Transverse colon (tissue), 4 donors: ENCODE results near the gene S100A7. TPM values are rescaled to one million over a fixed set of nuclear protein-coding genes. Genes with fewer than 3 reads are reported as not detected.

ENCODE experiments used
- DNase-seq: peaks from one replicate; pipeline ENCODE4 v3.0.0-alpha.2; 2019
- H3K27ac ChIP-seq, 4 donors: fragments of 200-600 bp; sonication (generic); 2 replicates each; pipeline ENCODE4 v1.5.1; 2016 to 2018; ENCODE audit warnings: inconsistent platforms in 4 of 4
- H3K27me3 ChIP-seq: fragments of 200-600 bp; sonication (generic); 2 replicates; pipeline ENCODE4 v1.5.1; 2017; ENCODE audit warnings: inconsistent platforms
- H3K36me3 ChIP-seq, 4 donors: fragments of 200-600 bp; sonication (generic); 2 replicates each; pipeline ENCODE4 v1.5.1; 2017 to 2019; ENCODE audit warnings: inconsistent platforms in 4 of 4
- H3K4me1 ChIP-seq, 4 donors: fragments of 200-600 bp; sonication (generic); 2 replicates each; pipeline ENCODE4 v1.5.1; 2017 to 2020; ENCODE audit warnings: inconsistent platforms in 4 of 4
- H3K4me3 ChIP-seq, 4 donors: fragments of 200-600 bp; sonication (generic); 1 replicate in 1 of 4; 2 replicates in 3 of 4; pipeline versions ENCODE4 v1.5.1 to v1.6.1; 2017 to 2019; ENCODE audit warnings: inconsistent platforms in 4 of 4
- H3K9me3 ChIP-seq, 2 donors: fragments of 200-600 bp; sonication (generic); 2 replicates each; pipeline ENCODE4 v1.5.1; 2017 to 2019; ENCODE audit warnings: inconsistent platforms in 2 of 2
- EP300 ChIP-seq: sonication (generic); formaldehyde crosslinking; IDR thresholded peaks from one replicate; pipeline ENCODE4 v1.6.1; 2017; ENCODE audit warnings: antibody characterized with exemption, low read depth
- POLR2A ChIP-seq: fragments of 450-650 bp; IDR thresholded peaks from one replicate; pipeline ENCODE4 v1.6.1; 2016; ENCODE audit warnings: antibody characterized with exemption, mild to moderate bottlenecking, moderate library complexity
- POLR2AphosphoS5 ChIP-seq, 3 donors: sonication (generic); formaldehyde crosslinking; IDR thresholded peaks; one replicate each; pipeline ENCODE4 v1.6.1; 2016; ENCODE audit warnings: antibody characterized with exemption in 3 of 3
- WGBS, 2 donors: methylation state at CpG; one replicate each; pipeline ENCODE4 v1.1.5; 2018; ENCODE audit warnings: low coverage in 1 of 2; 5-methylcytosine and 5-hydroxymethylcytosine counted together
- in situ Hi-C, 4 donors: fragments of 200-750 bp; cut with MboI; loops; one replicate each; pipeline versions ENCODE4 v1.15.0 to v1.15.1; 2017; ENCODE audit warnings: low sequenced_read_pairs in 3 of 4, low pct_ligation_motif_present in 1 of 4, low pct_unique_long_range_greater_than_20kb in 1 of 4
- intact Hi-C: fragments of 100-400 bp; cut with DNase I; formaldehyde crosslinking; loops from one replicate; pipeline ENCODE4 v1.15.1; 2023; ENCODE audit warnings: low total_unique reads
- total RNA-seq, 4 donors: library from RNA; depleted of rRNA; stranded (reverse); fragments of >200 nt; gene quantifications; one replicate each; pipeline ENCODE4 v1.1.0, GENCODE V29; 2016
- TF ChIP-seq, protein P1 (sequence below), 5 experiments: fragments of 200-600 bp in 3 of 5; fragments of 450-650 bp in 2 of 5; sonication (generic) in 3 of 5; IDR thresholded peaks; 1 replicate in 2 of 5; 2 replicates in 3 of 5; pipeline ENCODE4 v1.5.1; 2016 to 2017; ENCODE audit warnings: antibody characterized with exemption in 5 of 5, inconsistent platforms in 3 of 5, mild to moderate bottlenecking in 2 of 5, moderate library complexity in 1 of 5

The S100A7 gene
- total RNA-seq, 4 donors from 2014 or later, result not detected

DNA sequence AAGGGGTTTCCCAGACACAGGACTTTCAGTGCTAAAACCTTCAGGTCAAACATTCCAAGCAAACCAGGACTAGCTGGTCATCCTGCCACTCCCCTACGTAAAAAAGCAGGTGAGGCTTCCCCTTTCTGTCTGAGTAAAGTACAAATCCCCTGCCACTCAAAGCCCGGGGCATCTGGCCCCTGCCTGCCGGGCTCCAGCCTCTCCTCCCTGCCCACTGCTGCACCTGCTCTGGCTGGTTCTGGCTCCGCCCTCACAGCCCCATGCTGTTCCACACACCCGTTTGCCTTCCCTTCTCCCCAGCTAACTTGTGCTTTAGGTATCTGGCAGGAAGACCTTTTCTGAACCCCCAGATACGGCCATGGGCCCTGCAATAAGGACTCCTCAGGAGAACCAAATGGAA is 23.3 kb upstream of the S100A7 start:
- WGBS, 2 donors, result 21 to 25% methylated on average over 2 to 6 of the region's 6 CpGs
- TF ChIP-seq, protein P1, sequence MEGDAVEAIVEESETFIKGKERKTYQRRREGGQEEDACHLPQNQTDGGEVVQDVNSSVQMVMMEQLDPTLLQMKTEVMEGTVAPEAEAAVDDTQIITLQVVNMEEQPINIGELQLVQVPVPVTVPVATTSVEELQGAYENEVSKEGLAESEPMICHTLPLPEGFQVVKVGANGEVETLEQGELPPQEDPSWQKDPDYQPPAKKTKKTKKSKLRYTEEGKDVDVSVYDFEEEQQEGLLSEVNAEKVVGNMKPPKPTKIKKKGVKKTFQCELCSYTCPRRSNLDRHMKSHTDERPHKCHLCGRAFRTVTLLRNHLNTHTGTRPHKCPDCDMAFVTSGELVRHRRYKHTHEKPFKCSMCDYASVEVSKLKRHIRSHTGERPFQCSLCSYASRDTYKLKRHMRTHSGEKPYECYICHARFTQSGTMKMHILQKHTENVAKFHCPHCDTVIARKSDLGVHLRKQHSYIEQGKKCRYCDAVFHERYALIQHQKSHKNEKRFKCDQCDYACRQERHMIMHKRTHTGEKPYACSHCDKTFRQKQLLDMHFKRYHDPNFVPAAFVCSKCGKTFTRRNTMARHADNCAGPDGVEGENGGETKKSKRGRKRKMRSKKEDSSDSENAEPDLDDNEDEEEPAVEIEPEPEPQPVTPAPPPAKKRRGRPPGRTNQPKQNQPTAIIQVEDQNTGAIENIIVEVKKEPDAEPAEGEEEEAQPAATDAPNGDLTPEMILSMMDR (IDR thresholded peaks at IDR 0.05), result no peak
- TF ChIP-seq EP300, result no peak
- no peak for TF ChIP-seq POLR2A
- TF ChIP-seq POLR2AphosphoS5 (IDR thresholded peaks at IDR 0.05), result no peak

DNA sequence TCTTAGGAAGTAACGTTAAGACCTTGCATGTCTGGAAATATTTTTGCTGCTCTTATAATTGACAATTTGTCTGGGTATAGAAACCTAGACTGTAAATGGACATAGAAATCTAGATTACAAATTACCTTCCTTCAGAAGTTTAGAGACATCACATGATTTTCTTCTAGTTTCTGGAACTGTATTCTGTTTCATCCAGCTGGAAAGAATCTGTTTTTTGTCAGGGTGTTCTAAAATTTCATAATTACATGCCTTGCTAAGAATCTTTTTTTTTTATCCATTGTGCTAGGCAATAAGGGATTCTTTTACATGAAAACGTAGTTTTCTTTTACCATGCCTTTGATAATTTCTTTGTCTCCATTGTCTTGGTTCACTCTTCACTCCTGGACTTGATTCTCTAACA is 20.7 kb upstream of the S100A7 start:
- TF ChIP-seq, protein P1 (IDR thresholded peaks at IDR 0.05), result no peak
- intact Hi-C loops, result no loop called here
- Histone ChIP-seq H3K4me3 (no peak overlapping the region), H3K27ac (no peak overlapping the region), H3K27me3 (no peaks in the 10 kb centered on the region), H3K36me3 (no peaks in the 10 kb centered on the region), H3K9me3 (no peaks in the 10 kb centered on the region), H3K4me1 (peaks cover 0 to 12% (median 4%) of the 10 kb centered on the region in 4 donors)
- DNase-seq, result no peak
- in situ Hi-C loops, result loop anchor here in 1 of 4 donors (5.0 kb wide), 1 partner anchor 129 kb away; no protein-coding TSS in a partner anchor
- WGBS, 2 donors, result 36 to 38% methylated on average over 2 of the region's 2 CpGs

More for the DNA sequence above, 23.3 kb upstream of the S100A7 start:
- H3K27me3 ChIP-seq, result no peaks in the 10 kb centered on the region
- H3K27ac ChIP-seq, result no peak overlapping the region
- no peak for DNase-seq
- H3K9me3 ChIP-seq, result no peaks in the 10 kb centered on the region
- H3K4me1 ChIP-seq, result peaks cover 0 to 7% (median 3%) of the 10 kb centered on the region in 4 donors
- in situ Hi-C loops, result loop anchor here in 1 of 4 donors (5.0 kb wide), 1 partner anchor 131 kb away; no protein-coding TSS in a partner anchor
- no peaks in the 10 kb centered on the region for H3K36me3 ChIP-seq
- intact Hi-C loops, result no loop called here
- no peak overlapping the region for H3K4me3 ChIP-seq

DNA sequence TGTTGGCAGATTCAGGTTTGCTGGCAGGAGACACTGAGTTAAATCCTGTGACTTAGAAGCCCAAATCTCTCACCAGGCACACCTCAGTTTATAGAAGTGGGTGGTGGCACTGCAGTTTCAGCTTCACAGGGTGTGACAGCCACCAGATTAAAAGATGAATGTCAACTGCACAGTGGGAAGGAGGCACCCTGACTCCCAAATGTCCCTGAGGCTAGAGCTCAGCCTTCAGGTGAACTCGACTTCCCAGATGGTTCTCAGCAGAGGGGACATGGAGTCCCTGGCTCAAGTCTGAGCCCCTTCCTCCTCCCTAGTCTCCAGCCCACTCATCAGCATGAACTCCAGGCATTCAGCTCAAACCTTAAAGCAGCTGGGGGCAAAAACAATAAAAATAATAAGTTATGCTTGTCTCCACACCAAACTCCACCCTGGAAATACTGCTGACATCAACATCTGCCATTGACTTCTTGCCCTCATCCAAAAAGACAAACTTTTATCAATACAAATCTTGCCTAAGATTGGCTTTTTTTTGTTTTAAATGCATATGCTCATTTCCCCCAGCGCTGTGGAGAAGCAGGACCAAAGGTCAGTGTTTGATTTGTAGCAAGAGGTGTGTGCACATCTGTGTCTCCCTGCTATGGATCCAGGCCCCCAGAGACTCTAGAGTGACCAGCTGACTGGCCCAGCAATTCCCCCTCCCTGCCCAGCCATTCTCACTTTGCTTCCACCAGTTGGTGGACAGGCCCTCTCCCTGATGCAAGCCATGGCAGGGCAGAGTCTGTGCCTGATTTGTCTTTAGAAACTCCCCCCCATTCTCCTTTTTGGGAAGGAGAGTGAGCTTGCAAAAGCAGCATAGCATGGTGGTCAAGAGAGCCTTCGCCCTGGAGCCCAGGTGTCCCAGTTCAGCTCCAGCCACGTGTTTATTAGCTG is 18.5 kb upstream of the S100A7 start:
- no peaks in the 10 kb centered on the region for H3K9me3 ChIP-seq
- no peak for TF ChIP-seq EP300
- no peak for TF ChIP-seq POLR2AphosphoS5 (IDR thresholded peaks at IDR 0.05)
- no peak for TF ChIP-seq POLR2A
- TF ChIP-seq, protein P1 (IDR thresholded peaks at IDR 0.05), result no peak
- no peaks in the 10 kb centered on the region for H3K36me3 ChIP-seq
- in situ Hi-C loops (no loop called here), intact Hi-C loops (no loop called here)
- DNase-seq, result no peak
- H3K4me3 ChIP-seq, result no peak overlapping the region
- peaks cover 0 to 12% (median 4%) of the 10 kb centered on the region in 4 donors for H3K4me1 ChIP-seq
- 36 to 47% methylated on average over 3 to 4 of the region's 4 CpGs for WGBS, 2 donors
- no peaks in the 10 kb centered on the region for H3K27me3 ChIP-seq
- H3K27ac ChIP-seq, result no peak overlapping the region

DNA sequence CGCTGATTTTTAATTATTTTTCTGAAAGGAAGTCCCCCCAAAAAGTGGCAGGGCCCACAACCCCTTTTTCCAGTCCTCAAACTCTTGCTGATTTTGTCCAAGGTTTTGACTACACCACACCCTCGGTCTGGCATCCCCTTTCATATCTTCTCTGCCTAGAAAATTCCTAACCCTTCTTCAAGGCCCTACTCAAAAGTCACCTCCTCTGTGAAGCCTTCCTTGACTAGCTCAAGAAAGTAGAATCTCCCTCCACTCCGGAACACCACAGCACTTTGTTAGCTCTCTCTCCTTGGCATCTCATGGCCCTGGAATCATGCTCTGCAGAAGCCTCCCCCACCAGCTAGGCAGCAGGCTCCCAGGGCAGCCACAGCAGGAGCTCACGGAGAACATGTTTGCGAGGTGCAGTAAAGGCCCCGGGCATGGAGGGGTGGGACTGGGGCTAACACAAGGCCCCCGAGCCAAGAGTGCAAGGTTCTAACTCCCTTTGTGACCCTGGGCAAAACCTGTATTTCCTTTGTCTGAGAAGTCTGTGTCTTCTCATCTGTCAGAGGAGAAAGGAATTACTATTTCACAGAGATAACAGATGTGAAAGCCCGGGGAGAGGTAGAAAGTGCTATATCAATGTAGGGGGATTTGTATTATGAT is 17.7 kb upstream of the S100A7 start:
- in situ Hi-C loops (no loop called here), intact Hi-C loops (no loop called here)
- no peaks in the 10 kb centered on the region for H3K27me3 ChIP-seq

More for the DNA sequence above, 17.7 kb upstream of the S100A7 start:
- DNase-seq, result no peak
- peaks cover 0 to 12% (median 4%) of the 10 kb centered on the region in 4 donors for H3K4me1 ChIP-seq
- WGBS, 2 donors, result 51 to 80% methylated on average over 3 to 8 of the region's 8 CpGs
- H3K36me3 ChIP-seq, result no peaks in the 10 kb centered on the region
- H3K9me3 ChIP-seq, result no peaks in the 10 kb centered on the region
- no peak overlapping the region for H3K4me3 ChIP-seq
- TF ChIP-seq POLR2A (no peak), POLR2AphosphoS5 (IDR thresholded peaks at IDR 0.05) (no peak), EP300 (no peak)
- TF ChIP-seq, protein P1 (IDR thresholded peaks at IDR 0.05), result no peak
- H3K27ac ChIP-seq, result no peak overlapping the region
